ENCODE data around the gene RETREG2.
A peak's percentile ranks its signal among the peaks of the same experiment; 100 is the strongest.

RETREG2 gene

GRCh38 chr2:219218217-219218731 is 40.2 kb downstream of the RETREG2 start:
- TF ChIP-seq CTCF (IDR thresholded peaks at IDR 0.05) (no peak; the same call in 1 of the 2 replicates), ZFX (IDR thresholded peaks at IDR 0.05; ENCODE audit: borderline replicate concordance) (no peak)
- H3K27ac ChIP-seq: peak overlapping the region; percentile 97

GRCh38 chr2:219218732-219219701 is 40.9 kb downstream of the RETREG2 start, which contains the start of gene ABCB6:
Gene ABCB6, minus strand, starts transcription at chr2:219218958. Its CDS starts 285 bp downstream, at chr2:219218673.
- TF ChIP-seq ZFX (IDR thresholded peaks at IDR 0.05; ENCODE audit: borderline replicate concordance): no peak
- TF ChIP-seq CTCF (IDR thresholded peaks at IDR 0.05): no peak
- peak within 1 kb of the TSS; percentile 97 for H3K27ac ChIP-seq

- peak overlapping the region; percentile 97 for H3K27ac ChIP-seq
- TF ChIP-seq CTCF (IDR thresholded peaks at IDR 0.05) (no peak), ZFX (IDR thresholded peaks at IDR 0.05; ENCODE audit: borderline replicate concordance) (no peak)
These were observed 41.9 kb downstream of the RETREG2 start for GRCh38 chr2:219219784-219220532.

GRCh38 chr2:219220652-219221402 is 42.8 kb downstream of the RETREG2 start:
- TF ChIP-seq CTCF (IDR thresholded peaks at IDR 0.05): no peak
- no peak for TF ChIP-seq ZFX (IDR thresholded peaks at IDR 0.05; ENCODE audit: borderline replicate concordance)

GRCh38 chr2:219221957-219222518 is 44.0 kb downstream of the RETREG2 start:
- H3K27ac ChIP-seq: 0 out of 2 replicates have a peak overlapping the region, but pooled peaks have one; percentile 12
- TF ChIP-seq ZFX (IDR thresholded peaks at IDR 0.05; ENCODE audit: borderline replicate concordance): no peak
- TF ChIP-seq CTCF (IDR thresholded peaks at IDR 0.05): no peak

More at GRCh38 chr2:219220652-219221402, 42.8 kb downstream of the RETREG2 start:
- 0 out of 2 replicates have a peak overlapping the region, but pooled peaks have one; percentile 12 for H3K27ac ChIP-seq

GRCh38 chr2:219223831-219224610 is 45.9 kb downstream of the RETREG2 start:
- TF ChIP-seq ZFX (IDR thresholded peaks at IDR 0.05; ENCODE audit: borderline replicate concordance) (no peak), CTCF (IDR thresholded peaks at IDR 0.05) (no peak)
- no peak overlapping the region for H3K27ac ChIP-seq
